GM12891 (cell line): ENCODE results near the gene HMG20A.

Experiments used
- PAX5 ChIP-seq: IDR thresholded peaks from 2 replicates; pipeline ENCODE4 v1.6.1; 2011; ENCODE audit warnings: low read length, moderate library complexity, mild to moderate bottlenecking; ENCODE audit not compliant: insufficient read depth, severe bottlenecking
- POLR2A ChIP-seq: IDR thresholded peaks from 2 replicates; pipeline ENCODE4 v1.6.1; 2011; ENCODE audit warnings: low read depth, low read length, control low read depth
- POLR2AphosphoS5 ChIP-seq: IDR thresholded peaks from 2 replicates; pipeline ENCODE4 v1.6.1; 2011; ENCODE audit warnings: low read depth, low read length, control low read depth
- SPI1 ChIP-seq: IDR thresholded peaks from 2 replicates; pipeline ENCODE4 v1.6.1; 2011; ENCODE audit warnings: low read depth, low read length, control low read depth
- TAF1 ChIP-seq: IDR thresholded peaks from 2 replicates; pipeline ENCODE4 v1.6.1; 2011; ENCODE audit warnings: low read depth, low read length, control low read depth

GRCh38 chr15:77487888-77488287 lies 67.2 kb downstream of the HMG20A start:
- TF ChIP-seq POLR2AphosphoS5, result no peak
- TF ChIP-seq POLR2A, result no peak
- no peak for TF ChIP-seq TAF1
- no peak for TF ChIP-seq PAX5
- no peak for TF ChIP-seq SPI1
